Measurements from ENCODE around the gene SLC22A31.

The SLC22A31 gene

GRCh38 chr16:89179656-89180315 is 20.6 kb downstream of the SLC22A31 start:
- no peak for TF ChIP-seq CTCF (IDR thresholded peaks at IDR 0.05; ENCODE audit: control insufficient read depth, extremely low read depth, insufficient read depth)
- no peak for DNase-seq (ENCODE audit: low read depth)
- H3K4me3 ChIP-seq (ENCODE audit: low read depth, low read length): no peak overlapping the region

- DNase-seq (ENCODE audit: low read depth): no peak
- TF ChIP-seq CTCF (IDR thresholded peaks at IDR 0.05; ENCODE audit: control insufficient read depth, extremely low read depth, insufficient read depth): no peak
Observed at GRCh38 chr16:89179148-89179484, 21.2 kb downstream of the SLC22A31 start.

DNA sequence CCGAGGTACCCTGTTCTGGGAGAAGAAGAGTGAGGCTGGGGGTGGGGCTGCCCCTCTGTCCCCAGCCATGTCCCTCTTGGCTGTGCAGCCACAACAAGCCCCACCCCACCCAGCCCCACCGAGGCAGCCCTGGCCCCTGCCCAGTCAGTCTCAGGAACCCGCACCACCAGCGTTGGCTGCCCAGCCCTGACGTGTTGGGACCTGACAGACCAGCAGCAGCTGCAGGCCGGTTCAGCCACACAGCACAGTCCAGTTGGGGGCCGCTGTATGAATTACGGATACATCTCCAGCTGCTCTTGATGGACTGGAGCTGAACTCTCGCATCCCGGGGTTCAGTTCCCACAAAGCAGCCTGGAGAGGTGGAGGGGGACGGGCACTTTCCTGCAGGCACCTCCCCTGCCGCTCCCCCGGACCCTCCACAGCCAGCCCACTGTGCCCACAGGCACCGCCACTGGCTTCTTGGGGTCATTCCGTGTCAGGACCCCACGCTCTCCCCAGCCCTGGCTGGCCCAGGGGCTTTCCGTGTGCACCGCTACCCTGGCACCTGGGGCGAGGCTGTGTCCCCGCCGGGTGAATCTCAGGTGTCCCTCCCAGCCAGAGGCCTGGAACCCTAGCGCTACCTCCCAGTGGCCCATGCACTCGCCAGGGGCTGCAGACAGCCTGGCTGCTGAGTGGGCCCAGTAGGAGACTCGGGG is 21.7 kb downstream of the SLC22A31 start:
- no peak overlapping the region for H3K4me3 ChIP-seq (ENCODE audit: low read depth, low read length)
- no peak for TF ChIP-seq CTCF (IDR thresholded peaks at IDR 0.05; ENCODE audit: control insufficient read depth, extremely low read depth, insufficient read depth)
- no peak for DNase-seq (ENCODE audit: low read depth)

More at GRCh38 chr16:89179148-89179484, 21.2 kb downstream of the SLC22A31 start:
- no peak overlapping the region for H3K4me3 ChIP-seq (ENCODE audit: low read depth, low read length)

DNA sequence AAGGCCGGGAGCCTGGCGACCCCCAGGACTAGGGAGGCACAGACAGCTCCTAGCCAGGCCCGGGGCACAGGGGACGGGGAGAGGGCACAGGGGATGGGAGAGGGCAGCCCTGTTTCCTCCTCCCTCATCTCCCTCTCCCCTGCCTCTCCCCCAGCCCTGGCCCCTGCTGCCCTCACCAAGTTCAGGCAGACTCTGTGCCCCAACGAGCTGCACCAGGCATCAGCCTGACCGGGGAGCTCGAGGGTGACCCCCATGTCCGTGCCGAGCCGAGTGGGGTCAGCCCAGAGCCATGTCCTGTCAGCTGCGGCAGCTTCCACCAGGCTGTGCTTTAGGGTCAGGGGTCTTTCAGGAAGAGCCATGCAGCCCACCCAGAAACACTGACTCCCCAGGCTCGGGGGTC is 22.8 kb downstream of the SLC22A31 start:
- H3K4me3 ChIP-seq (ENCODE audit: low read depth, low read length): no peak overlapping the region

DNA sequence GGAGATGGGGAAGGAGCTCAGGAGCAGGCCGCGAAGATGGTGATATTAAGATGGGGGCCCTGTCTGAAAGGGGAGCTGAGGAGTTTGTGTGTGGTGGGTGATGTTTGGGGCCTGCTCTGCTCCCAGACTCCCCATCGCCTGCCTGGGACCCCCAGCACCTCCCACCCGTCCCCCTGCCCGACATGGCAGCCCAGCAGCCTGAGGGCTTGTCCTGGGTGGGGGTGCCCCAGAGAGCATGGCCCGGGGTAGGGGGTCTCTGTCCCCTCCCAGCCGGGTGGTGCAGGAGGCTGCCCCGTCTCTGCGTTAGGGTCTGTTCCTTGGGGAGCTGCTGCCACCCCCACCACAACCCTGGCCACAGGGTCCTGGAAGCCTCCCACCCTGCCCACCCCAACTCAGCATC is 23.6 kb downstream of the SLC22A31 start:
- no peak for DNase-seq (ENCODE audit: low read depth)
- TF ChIP-seq CTCF (IDR thresholded peaks at IDR 0.05; ENCODE audit: control insufficient read depth, extremely low read depth, insufficient read depth): no peak
- no peak overlapping the region for H3K4me3 ChIP-seq (ENCODE audit: low read depth, low read length)

More for the DNA sequence above, 22.8 kb downstream of the SLC22A31 start:
- no peak for TF ChIP-seq CTCF (IDR thresholded peaks at IDR 0.05; ENCODE audit: control insufficient read depth, extremely low read depth, insufficient read depth)
- no peak for DNase-seq (ENCODE audit: low read depth)

GRCh38 chr16:89176147-89176690 is 24.1 kb downstream of the SLC22A31 start:
- no peak overlapping the region for H3K4me3 ChIP-seq (ENCODE audit: low read depth, low read length)
- no peak for TF ChIP-seq CTCF (IDR thresholded peaks at IDR 0.05; ENCODE audit: control insufficient read depth, extremely low read depth, insufficient read depth)
- DNase-seq (ENCODE audit: low read depth): no peak
